Measurements from ENCODE around the gene ALAS2. TPM values are rescaled to one million over a fixed set of nuclear protein-coding genes. Genes with fewer than 3 reads are reported as not detected.

ALAS2 gene
- total and polyA plus RNA-seq, 5 donors = 0.45 to 0.59 (median 0.46) TPM; not detected in 2

DNA sequence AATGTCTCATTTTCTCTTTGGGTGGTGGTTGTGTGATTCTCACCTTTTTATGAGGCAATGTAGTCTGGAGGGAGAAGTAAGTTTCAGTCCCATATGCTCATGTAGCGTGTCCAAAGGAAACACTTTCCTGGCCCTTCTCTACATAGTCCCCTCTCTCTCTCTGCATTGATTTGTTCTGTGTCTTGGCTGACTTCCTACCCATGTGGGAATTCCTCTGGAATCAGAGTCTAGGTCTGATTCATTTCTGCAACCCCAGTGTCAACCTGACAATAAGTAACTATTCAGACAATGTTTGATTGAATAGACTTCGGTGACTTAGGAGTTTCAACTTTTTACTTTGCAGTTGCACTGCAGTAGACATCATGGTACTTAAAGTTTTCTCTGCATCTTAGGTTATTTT is 2.7 kb upstream of the ALAS2 start:
- no peaks in the 10 kb centered on the region for H3K4me1 ChIP-seq (ENCODE audit: control insufficient read depth, insufficient read depth, low read length)

DNA sequence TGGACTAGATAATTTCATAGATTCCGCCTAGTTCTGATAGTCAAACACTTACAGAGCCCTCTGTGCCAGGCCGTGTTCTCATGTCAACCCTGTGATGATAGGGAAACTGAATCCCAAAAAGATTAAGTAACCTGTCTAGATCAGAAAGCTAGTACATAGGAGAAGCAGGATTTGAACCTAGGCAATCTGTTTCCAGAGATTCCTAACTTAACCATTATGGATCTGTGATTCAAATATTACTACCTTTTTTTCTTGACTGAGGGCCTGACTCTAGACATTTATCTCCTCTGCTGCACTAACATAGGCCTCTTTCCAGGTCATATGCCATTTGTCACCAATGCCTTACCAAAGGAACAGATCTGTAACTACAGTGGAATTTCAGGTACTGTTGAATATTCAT is 1.5 kb downstream of the ALAS2 start:
- 69% methylated on average over 2 of the region's 2 CpGs for WGBS
- intact Hi-C loops (cut with DNase I) = no loop called here
- Histone ChIP-seq H3K9me3 (ENCODE audit: control insufficient read depth, low read length) (no peaks in the 10 kb centered on the region), H3K27ac (ENCODE audit: low read length) (no peak overlapping the region), H3K4me1 (ENCODE audit: control insufficient read depth, insufficient read depth, low read length) (no peaks in the 10 kb centered on the region), H3K4me3 (ENCODE audit: low read length) (no peak overlapping the region), H3K27me3 (ENCODE audit: control insufficient read depth, insufficient read depth) (no peaks in the 10 kb centered on the region)
- DNase-seq = no peak
- no peak for ATAC-seq

More for the DNA sequence above, 2.7 kb upstream of the ALAS2 start:
- ATAC-seq (no peak), DNase-seq (no peak)
- Histone ChIP-seq H3K9me3 (ENCODE audit: control insufficient read depth, low read length) (no peaks in the 10 kb centered on the region), H3K27ac (ENCODE audit: low read length) (no peak overlapping the region), H3K27me3 (ENCODE audit: control insufficient read depth, insufficient read depth) (no peaks in the 10 kb centered on the region), H3K4me3 (ENCODE audit: low read length) (no peak overlapping the region)
- intact Hi-C loops (cut with DNase I) = no loop called here
- 55% methylated on average over 2 of the region's 2 CpGs for WGBS

DNA sequence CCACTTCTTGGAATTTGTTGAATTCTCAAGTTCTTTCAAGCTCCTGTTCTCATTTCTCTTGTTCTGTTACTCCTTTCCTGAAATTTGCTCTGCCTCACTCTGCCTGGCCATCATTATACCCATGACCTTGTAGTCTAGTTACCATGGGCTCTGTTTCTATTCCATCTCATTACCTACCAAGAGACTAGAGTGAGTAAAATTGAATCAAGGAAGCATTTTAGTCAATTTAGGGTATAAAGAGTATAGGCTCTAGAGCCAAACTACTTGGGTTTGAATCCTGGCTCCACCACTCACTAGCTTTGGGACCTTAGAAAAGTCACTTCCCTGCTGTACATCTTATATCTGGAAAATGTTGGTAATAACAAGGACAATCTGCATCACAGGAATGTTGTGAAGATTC is 2.2 kb downstream of the ALAS2 start:
- no peak overlapping the region for H3K4me3 ChIP-seq (ENCODE audit: low read length)
- no peak overlapping the region for H3K27ac ChIP-seq (ENCODE audit: low read length)
- intact Hi-C loops (cut with DNase I) = no loop called here
- H3K27me3 ChIP-seq (ENCODE audit: control insufficient read depth, insufficient read depth) = no peaks in the 10 kb centered on the region
- ATAC-seq (no peak), DNase-seq (no peak)
- no peaks in the 10 kb centered on the region for H3K4me1 ChIP-seq (ENCODE audit: control insufficient read depth, insufficient read depth, low read length)
- no peaks in the 10 kb centered on the region for H3K9me3 ChIP-seq (ENCODE audit: control insufficient read depth, low read length)

DNA sequence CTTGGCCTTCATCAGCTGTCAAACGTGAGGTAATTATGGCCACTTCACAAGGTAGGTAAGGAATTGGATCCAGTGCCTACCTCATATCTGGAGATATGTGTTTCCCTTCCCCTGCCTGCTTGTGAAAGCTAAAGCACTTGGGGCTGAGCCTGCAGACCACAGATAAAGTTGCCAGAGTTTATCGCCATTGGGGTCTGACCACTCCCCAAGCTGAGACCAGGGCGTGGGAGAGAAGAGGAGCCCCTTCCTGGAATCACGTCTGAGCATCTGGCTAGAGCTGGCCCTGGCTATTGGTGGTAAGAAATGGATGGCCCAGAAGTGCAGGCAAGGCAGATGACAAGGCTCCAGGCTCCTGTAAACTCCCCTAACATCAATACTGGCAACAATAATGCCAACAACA is 2.7 kb downstream of the ALAS2 start:
- Histone ChIP-seq H3K4me3 (ENCODE audit: low read length) (no peak overlapping the region), H3K27me3 (ENCODE audit: control insufficient read depth, insufficient read depth) (no peaks in the 10 kb centered on the region), H3K27ac (ENCODE audit: low read length) (no peak overlapping the region), H3K9me3 (ENCODE audit: control insufficient read depth, low read length) (no peaks in the 10 kb centered on the region), H3K4me1 (ENCODE audit: control insufficient read depth, insufficient read depth, low read length) (no peaks in the 10 kb centered on the region)
- intact Hi-C loops (cut with DNase I) = no loop called here
- no peak for ATAC-seq
- no peak for DNase-seq
- 72% methylated on average over 4 of the region's 4 CpGs for WGBS

DNA sequence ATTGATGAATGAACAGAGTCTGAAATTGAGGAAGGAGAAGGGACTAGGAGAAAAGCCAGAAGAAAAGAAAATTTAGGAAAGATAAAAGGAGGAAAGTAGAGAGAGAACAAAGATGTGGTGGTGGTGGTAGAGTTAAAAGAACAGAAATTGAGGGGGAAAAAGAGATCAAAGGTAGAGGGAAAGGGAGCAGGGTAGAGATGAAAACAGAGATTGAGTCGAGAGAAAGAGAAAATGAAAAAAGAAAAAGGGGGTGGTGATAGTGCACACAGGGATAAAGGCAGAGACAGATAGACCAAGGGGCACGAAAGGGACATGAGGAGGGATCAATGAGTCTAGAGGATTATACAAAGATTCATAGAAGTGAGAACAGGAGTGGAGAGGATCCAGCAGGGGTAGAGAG is 3.9 kb downstream of the ALAS2 start:
- intact Hi-C loops (cut with DNase I) = no loop called here
- no peak for ATAC-seq
- WGBS = 58% methylated on average over 2 of the region's 2 CpGs

DNA sequence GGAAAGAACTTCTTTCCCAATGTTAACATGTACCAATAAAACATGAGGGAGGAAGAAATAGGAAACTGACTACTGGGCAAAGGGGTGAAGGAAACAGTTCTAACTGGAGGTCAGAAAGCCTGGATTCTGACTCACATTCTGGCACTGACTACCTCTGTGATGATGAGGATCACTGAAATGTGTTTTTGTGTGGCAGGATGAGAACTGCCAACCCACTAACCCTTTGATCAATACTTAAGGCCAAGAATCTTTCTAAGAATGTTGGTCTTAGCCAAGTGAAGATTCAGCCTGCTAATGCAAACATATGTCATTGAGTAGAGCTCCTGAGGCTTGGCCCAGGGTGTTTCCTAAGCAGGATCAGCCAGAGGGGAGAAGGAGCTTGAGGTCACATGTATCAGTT is 4.6 kb downstream of the ALAS2 start:
- ATAC-seq = no peak

More for the DNA sequence above, 3.9 kb downstream of the ALAS2 start:
- Histone ChIP-seq H3K9me3 (ENCODE audit: control insufficient read depth, low read length) (no peaks in the 10 kb centered on the region), H3K4me3 (ENCODE audit: low read length) (no peak overlapping the region), H3K27ac (ENCODE audit: low read length) (no peak overlapping the region), H3K27me3 (ENCODE audit: control insufficient read depth, insufficient read depth) (no peaks in the 10 kb centered on the region), H3K4me1 (ENCODE audit: control insufficient read depth, insufficient read depth, low read length) (no peaks in the 10 kb centered on the region)
- DNase-seq = no peak

DNA sequence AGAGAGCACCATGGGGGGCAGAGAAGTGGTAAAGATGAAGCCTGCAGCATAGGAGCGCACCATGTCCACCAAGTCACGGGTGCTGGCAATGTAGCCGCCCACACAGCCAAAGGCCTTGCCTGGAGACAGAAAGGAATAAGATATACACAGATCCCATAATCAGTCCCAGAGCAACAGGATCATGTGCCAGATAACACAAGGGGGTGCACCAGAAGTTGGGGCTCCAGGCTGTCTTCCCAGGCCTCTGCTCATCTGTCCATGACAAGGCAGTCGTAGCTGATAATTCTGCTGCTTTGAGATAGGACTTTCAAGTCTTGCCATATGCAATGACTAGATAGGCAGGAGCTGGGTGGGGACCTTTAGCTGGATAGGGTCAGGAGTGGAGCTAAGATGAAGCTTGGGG is 15.9 kb downstream of the ALAS2 start:
- Histone ChIP-seq H3K4me1 (ENCODE audit: control insufficient read depth, insufficient read depth, low read length) (no peaks in the 10 kb centered on the region), H3K9me3 (ENCODE audit: control insufficient read depth, low read length) (no peaks in the 10 kb centered on the region), H3K27me3 (ENCODE audit: control insufficient read depth, insufficient read depth) (no peaks in the 10 kb centered on the region), H3K4me3 (ENCODE audit: low read length) (no peak overlapping the region), H3K27ac (ENCODE audit: low read length) (no peak overlapping the region)
- intact Hi-C loops (cut with DNase I) = no loop called here
- WGBS = 98% methylated on average over 4 of the region's 4 CpGs
- no peak for DNase-seq
- no peak for ATAC-seq

More for the DNA sequence above, 4.6 kb downstream of the ALAS2 start:
- no peaks in the 10 kb centered on the region for H3K27me3 ChIP-seq (ENCODE audit: control insufficient read depth, insufficient read depth)
- H3K9me3 ChIP-seq (ENCODE audit: control insufficient read depth, low read length) = no peaks in the 10 kb centered on the region
- H3K4me3 ChIP-seq (ENCODE audit: low read length) = no peak overlapping the region
- no peak for DNase-seq
- H3K27ac ChIP-seq (ENCODE audit: low read length) = no peak overlapping the region
- intact Hi-C loops (cut with DNase I) = no loop called here
- H3K4me1 ChIP-seq (ENCODE audit: control insufficient read depth, insufficient read depth, low read length) = no peaks in the 10 kb centered on the region

DNA sequence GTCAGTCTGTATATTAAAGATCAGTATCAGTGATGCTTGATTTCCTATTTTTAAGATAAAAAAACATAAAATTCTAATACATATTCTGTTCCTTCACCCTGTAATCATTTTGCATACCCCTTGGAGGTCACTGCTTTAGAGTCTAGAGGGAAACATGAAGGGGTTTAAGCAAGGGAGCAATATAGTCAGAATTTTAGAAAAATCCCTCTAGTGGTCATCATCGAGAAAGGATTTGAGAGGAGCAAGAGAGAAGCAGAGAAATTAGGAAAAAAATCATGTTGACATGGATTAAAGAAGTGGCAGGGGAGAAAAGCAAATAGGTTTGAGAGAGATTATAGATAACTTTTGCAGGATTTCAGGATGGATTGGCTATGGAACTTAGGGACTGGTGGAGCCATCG is 19.5 kb downstream of the ALAS2 start:
- intact Hi-C loops (cut with DNase I) = no loop called here
- DNase-seq = no peak
- no peaks in the 10 kb centered on the region for H3K9me3 ChIP-seq (ENCODE audit: control insufficient read depth, low read length)
- WGBS = 49% methylated on average over 2 of the region's 2 CpGs
- no peaks in the 10 kb centered on the region for H3K27me3 ChIP-seq (ENCODE audit: control insufficient read depth, insufficient read depth)
- H3K27ac ChIP-seq (ENCODE audit: low read length) = no peak overlapping the region
- no peak for ATAC-seq
- H3K4me3 ChIP-seq (ENCODE audit: low read length) = no peak overlapping the region
- peaks cover 7% of the 10 kb centered on the region for H3K4me1 ChIP-seq (ENCODE audit: control insufficient read depth, insufficient read depth, low read length)

DNA sequence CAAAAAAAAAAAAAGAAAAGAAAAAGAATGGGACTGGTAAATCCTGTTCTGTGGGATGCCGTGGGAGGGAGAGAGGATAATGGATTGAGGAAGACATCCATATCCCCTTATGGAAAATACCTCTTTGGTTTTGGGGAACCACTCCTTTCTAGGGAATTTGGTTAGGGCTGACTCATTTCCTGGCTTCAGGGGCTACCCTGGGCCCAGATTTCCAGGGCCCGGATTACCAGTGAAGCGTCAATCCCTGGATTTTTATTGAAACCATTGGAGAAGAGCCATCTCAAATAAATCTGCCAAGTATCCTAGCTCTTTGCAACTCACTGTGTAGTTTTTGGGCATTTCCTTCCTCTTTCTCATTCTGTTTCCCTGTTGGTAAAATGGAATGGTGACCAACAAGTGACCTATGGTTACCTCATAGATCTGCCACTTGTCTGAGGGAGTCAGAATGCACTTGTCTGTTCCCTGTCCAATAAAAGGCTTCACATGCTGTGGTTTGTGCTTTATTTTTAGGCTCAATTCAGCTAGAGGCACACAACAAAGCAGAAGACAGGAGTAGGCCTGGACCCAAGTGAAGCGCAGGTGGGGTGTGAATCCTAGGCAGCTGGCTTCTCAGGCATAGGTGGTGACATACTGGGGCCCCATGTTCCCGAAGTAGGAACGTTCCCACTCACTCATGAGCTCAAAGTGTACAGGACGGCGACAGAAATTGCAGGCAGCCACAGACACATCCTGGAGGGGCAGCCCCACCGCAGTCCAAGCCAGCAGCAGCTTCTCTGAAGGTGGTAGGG is 22.0 kb downstream of the ALAS2 start:
- peak in 2 of 3 donors; percentile 53 to 62 for DNase-seq
- WGBS = 29% methylated on average over 9 of the region's 9 CpGs
- H3K4me1 ChIP-seq (ENCODE audit: control insufficient read depth, insufficient read depth, low read length) = peaks cover 7% of the 10 kb centered on the region
- no peaks in the 10 kb centered on the region for H3K27me3 ChIP-seq (ENCODE audit: control insufficient read depth, insufficient read depth)
- no peak overlapping the region for H3K4me3 ChIP-seq (ENCODE audit: low read length)
- peak; percentile 66 to 80 for ATAC-seq
- intact Hi-C loops (cut with DNase I) = no loop called here
- H3K27ac ChIP-seq (ENCODE audit: low read length) = peak overlapping the region; percentile 81
- H3K9me3 ChIP-seq (ENCODE audit: control insufficient read depth, low read length) = no peaks in the 10 kb centered on the region

DNA sequence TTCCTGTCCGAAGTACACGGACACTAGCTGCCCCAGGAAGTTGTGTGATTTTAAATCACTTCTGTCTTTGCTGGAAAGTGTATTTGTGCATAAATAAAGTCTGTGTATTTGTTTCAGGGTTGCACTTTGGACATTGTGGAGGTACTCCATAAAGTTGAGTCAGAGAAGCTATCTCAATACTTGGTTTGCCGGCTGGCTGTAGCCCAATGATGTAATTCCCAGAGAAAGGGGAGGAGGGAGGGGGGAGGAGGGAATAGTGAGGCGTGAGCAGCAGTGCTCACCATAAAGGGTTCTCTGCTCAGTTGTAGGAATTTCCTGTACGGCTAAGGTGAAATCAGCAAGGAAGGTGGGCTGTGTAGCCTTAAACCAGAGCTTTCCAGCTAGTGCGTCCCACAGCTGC is 23.1 kb downstream of the ALAS2 start:
- H3K4me1 ChIP-seq (ENCODE audit: control insufficient read depth, insufficient read depth, low read length) = peaks cover 7% of the 10 kb centered on the region
- WGBS = 32% methylated on average over 6 of the region's 6 CpGs
- no peaks in the 10 kb centered on the region for H3K27me3 ChIP-seq (ENCODE audit: control insufficient read depth, insufficient read depth)
- H3K9me3 ChIP-seq (ENCODE audit: control insufficient read depth, low read length) = no peaks in the 10 kb centered on the region
- intact Hi-C loops (cut with DNase I) = no loop called here
- H3K4me3 ChIP-seq (ENCODE audit: low read length) = no peak overlapping the region
- peak overlapping the region; percentile 78 for H3K27ac ChIP-seq (ENCODE audit: low read length)
- ATAC-seq (peak; percentile 78 to 84), DNase-seq (peak in 2 of 3 donors; percentile 51 to 55)

DNA sequence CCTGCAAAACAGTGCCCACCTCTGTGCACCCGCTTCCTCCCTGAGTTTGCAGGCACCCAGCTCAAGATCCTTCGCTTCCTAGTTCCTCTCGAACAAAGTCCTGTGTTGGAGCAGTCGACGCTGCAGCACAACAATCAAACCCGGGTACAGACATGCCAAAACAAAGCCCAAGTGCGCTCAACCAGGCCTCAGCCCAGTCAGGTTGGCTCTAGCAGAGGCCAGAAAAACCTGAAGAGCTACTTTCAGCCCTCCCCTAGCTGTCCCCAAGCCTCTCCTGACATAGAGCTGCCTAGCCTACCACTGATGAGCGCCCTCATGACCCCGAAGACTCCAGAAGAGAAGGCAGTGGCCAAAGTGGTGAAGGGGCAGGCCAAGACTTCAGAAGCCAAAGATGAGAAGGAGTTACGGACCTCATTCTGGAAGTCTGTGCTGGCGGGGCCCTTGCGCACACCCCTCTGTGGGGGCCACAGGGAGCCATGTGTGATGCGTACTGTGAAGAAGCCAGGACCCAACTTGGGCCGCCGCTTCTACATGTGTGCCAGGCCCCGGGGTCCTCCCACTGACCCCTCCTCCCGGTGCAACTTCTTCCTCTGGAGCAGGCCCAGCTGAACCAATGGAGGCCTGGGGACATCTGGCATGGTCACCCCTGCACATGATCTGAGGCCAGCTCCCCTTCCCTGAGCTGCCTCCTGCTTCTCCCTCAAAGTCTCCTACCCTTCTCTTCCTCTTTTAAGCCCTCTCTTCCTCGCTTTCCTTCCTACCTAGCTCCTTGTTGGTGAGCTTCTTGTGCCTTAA is 23.8 kb downstream of the ALAS2 start:
- Histone ChIP-seq H3K9me3 (ENCODE audit: control insufficient read depth, low read length) (no peaks in the 10 kb centered on the region), H3K4me1 (ENCODE audit: control insufficient read depth, insufficient read depth, low read length) (peaks cover 7% of the 10 kb centered on the region), H3K27me3 (ENCODE audit: control insufficient read depth, insufficient read depth) (no peaks in the 10 kb centered on the region), H3K27ac (ENCODE audit: low read length) (peak overlapping the region; percentile 64), H3K4me3 (ENCODE audit: low read length) (no peak overlapping the region)
- intact Hi-C loops (cut with DNase I) = no loop called here
- peak in 1 of 3 donors; percentile 47 for DNase-seq
- ATAC-seq = no peak
- 91% methylated on average over 18 of the region's 18 CpGs for WGBS

Data from right cardiac atrium (tissue), 5 donors.